Activated CD8-positive, alpha-beta memory T cell treated with anti-CD3 and anti-CD28 coated beads for 48 hours (primary cell): Measurements from ENCODE around the gene ERMARD.

Source experiments
- DNase-seq, 3 experiments: peaks; one replicate each; pipeline ENCODE4 v3.0.0-alpha.2; 2020; ENCODE audit warnings: low read depth in 2 of 3, low spot score in 2 of 3

Gene ERMARD

DNA sequence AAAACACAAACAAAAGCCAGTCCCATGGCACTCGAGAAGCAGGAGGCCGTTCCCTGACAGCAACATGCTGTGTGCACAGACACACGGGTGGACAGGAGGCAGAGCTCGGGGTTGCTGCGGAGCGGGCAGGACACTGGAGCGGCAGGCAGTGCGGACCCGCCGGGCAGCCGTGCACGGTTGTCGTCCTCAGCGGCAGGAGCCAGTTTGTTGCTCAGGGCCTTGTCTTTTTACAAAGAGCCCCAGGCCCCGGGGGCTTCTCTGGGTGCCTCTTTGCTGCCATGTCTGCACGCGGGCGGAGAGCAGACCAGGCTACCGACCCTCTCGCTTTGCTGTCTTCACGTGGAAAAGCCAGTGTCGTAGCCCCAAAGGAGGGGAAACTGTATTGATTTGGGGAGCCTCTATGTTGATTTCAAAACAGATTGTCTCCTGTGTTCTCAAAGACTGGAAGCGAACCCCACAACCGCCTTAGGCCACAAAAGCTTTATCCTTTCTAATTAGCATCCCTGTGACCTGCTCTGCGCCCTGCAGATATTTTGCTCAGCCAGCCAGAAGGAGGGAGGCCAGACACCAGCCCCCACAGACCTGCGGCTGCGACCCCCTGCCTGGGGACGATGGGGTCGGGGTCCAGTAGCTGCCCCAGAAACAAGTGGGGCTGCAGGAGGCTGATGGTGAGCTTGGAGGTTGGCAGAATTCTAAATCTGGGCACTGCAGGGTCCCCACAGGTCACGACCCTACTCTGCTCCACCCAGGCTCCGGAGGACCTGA lies 50.2 kb downstream of the ERMARD start:
- no peak for DNase-seq

DNA sequence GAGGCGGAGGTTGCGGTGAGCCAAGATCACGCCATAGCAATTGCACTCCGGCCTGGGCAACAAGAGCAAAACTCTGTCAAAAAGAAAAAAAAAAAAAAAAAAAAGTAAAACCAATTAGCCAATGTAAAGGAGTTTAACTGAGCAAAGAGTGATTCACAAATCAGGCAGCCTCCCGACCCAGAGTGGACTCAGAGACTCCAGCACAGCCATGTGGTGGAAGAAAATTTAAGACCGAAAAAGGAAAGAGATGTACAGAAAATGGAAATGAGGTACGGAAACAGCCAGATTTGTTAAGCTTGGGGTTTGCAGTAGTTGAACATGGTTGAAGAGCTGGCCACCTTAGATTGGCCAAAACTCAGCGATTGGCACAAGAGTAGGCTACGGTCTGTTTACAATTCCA lies 51.4 kb downstream of the ERMARD start:
- no peak for DNase-seq

DNA sequence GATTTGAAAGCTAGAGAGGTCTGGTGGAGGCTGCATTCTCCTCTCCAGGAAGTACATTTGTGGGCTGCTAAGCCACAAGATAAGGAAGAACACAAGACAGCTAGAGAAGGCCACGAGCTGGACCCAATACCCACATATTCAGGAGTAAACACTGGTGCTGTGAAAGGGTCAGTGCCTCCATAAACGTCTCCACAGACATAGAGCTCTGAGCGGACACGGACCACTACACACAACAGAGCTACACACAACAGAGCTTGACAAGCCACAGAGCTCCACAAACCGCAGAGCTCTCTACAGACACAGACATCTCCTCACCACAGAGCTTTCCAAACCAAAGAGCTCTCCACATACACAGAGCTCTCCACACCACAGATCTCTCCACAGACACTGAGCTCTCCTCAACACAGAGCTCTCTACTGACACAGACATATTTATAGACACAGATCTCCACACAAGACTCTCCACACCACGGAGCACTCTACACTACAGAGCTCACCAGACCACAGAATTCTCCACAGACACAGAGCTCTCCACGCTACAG lies 51.9 kb downstream of the ERMARD start:
- DNase-seq, result no peak

DNA sequence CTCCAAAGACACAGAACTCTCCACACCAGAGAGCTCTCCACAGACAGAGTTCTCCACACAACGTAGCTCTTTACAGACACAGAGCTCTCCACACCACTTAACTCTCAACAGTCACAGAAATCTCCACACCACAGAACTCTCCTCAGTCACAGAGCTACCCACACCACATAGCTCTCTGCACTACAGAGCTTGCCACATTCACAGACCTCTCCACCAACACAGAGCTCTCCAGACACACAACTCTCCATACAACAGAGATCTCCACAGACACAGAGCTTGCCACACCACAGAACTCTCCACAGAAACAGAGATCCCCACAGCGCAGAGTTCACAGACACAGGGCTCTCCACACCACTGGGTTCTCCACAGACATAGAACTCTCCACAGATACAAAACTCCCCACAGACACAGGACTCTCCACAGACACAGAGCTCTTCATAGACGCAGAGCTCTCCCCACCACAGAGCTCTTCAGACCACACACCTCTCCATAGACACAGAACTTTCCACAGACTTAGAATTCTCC lies 52.5 kb downstream of the ERMARD start:
- DNase-seq, result no peak

DNA sequence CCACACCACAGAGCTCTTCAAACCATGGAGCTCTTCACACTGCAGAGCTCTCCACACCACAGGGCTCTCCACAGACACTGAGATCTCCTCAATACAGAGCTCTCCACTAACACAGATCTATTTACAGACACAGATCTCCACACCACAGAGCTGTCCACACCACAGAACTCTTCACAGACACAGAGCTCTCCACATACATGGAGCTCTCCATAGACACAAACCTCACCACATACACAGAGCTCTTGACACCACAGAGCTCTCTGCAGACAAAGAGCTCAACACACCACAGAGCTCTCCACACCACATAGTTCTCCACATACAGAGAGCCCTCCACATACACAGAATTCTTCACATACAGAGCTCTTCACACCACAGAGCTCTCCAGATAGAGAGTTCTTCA lies 53.0 kb downstream of the ERMARD start:
- DNase-seq, result no peak

DNA sequence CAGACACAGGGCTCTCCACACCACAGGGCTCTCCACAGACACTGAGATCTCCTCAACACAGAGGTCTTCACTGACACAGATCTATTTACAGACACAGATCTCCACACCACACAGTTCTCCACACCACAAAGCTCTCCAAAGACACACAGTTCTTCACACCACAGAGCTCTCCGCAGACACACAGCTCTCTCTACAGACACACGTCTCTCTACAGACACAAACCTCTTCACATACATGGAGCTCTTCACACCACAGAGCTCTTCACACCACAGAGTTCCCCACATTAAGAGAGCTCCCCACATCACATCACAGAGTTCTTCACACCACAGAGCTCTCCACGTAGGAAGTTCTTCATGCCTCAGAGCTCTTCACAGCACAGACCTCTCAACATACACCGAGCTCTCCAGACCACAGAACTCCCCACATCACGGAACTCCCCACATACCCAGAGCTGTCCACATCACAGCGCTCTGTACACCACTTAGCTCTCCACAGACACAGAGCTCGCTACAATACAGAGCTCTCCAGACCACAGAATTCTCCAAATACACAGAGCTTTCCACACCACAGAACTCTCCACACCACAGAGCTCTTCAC lies 53.9 kb downstream of the ERMARD start:
- no peak for DNase-seq

DNA sequence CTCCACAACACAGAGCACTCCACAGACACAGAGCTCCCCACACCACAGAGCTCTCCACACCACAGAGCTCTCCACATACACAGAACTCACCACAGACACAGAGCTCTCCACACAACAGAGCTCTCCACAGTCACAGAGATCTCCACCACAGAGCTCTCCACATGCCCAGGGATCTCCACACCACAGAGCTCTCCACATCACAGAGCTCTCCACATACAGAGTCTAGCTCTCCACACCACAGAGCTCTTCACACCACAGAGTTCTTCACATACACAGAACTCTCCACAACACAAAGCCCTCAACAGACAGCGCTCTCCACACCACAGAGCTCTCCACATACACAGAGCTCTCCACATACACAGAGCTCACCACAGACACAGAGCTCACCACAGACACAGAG lies 55.3 kb downstream of the ERMARD start:
- DNase-seq, result no peak

DNA sequence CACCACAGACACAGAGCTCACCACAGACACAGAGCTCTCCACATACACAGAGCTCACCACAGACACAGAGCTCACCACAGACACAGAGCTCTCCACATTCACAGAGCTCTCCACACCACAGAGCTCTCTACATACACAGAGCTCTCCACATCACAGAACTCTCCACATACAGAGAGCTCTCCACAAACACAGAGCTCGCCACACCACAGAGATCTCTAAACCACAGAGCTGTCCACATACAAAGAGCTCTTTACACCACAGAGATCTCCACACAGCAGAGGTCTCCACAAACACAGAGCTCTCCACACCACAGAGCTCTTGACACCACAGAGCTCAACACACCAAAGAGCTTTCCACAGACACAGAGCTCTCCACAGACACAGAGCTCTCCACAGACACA lies 55.8 kb downstream of the ERMARD start:
- DNase-seq, result no peak

DNA sequence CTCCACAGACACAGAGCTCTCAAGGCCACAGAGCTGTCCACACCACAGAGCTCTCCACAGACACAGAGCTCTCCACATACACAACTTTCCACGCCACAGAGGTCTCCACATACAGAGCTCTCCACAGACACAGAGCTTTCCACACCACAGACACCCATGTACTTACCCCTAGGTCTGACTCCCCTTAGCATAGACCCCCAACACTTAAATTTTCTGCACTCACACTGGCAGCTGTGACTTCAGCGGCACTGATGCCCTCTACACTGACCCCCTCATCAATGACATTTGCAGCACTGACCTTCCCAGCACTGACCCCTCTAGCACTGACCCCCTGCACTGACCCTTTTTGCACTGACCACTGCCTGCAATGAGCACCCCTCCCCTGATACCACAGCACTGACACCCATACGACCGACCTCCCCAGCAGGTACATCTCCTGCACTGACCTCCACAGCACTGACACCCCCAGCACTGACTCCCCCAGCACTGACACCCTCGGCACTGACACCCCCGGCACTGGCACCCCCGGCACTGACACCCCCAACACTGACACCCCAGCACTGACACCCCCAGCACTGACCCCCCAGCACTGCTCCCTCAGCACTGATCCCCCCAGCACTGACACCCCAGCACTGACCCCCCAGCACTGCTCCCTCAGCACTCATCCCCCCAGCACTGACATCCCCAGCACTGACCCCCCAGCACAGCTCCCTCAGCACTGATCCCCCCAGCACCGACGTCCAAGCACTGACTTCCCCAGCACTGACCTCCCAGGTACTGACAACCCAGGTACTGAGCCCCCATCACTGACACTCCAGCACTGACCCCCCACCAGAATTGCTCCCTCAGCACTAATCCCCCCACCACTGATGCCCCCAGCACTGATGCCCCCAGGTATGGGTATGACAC lies 56.5 kb downstream of the ERMARD start:
- DNase-seq, result no peak

DNA sequence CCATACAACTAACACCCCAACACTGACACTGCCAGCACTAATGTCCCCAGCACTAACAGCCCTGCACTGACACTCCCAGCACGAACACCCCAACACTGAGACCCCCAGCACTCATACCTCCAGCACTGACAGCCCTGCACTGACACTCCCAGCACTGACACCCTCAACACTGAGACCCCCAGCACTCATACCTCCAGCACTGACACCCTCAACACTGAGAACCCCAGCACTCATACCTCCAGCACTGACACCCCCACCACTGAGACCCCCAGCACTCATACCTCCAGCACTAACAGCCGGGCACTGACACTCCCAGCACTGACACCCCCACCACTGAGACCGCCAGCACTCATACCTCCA lies 57.2 kb downstream of the ERMARD start:
- no peak for DNase-seq

DNA sequence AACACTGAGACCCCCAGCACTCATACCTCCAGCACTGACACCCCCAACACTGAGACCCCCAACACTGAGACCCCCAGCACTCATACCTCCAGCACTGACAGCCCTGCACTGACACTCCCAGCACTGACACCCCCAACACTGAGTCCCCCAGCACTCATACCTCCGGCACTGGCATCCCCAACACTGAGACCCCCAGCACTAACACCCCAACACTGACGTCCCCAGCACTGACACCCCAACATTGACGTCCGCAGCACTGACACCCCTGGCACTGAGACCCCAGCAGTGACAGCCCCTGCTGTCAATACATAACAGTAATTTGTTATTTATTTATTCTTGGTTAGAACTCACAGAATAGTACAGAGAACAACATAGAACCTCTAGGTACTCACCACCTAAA lies 58.0 kb downstream of the ERMARD start:
- no peak for DNase-seq

DNA sequence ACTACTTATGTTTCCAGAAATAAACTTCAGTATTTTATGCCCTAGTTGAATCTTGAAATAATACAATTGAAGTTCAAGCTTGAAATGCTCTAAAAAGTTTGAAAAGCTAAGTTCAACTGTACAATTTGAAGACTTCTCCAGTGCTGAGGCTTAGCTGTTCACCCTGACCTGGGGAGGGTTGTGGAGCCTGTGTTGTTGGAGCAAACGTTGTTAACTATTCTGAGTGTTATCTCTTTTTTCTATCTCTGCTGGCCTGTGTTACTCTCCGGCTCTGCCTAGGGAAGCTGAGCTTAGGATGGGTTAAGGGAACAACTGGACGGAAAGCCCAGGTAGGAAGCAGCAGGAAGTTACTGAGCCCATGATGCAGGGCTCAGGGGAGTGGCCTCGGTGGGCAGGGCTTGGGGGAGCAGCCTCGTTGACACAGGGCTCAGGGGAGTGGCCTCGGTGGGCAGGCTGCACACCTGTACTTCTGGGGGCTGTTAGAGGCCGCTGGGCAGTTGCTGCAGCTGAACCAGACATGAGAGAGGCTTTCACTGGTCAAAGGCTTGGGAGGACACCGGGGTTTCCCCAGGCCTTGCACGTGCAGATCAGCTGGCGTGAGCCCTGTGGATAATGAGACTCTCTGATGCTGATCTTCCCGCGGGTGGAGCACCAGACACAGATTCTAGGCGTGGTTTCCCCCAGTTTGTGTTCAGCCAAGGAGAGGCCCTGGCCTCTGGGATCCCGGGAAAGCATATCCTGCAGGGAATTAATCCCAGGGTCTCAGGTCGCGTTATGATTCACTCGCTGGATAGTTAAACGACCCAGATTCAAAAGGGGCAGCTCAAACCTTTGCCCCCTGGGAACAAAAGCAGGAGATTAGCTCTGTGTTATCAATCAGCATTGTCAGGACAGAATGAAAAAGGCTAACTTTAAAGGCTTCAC lies 58.9 kb downstream of the ERMARD start:
- DNase-seq, result no peak

DNA sequence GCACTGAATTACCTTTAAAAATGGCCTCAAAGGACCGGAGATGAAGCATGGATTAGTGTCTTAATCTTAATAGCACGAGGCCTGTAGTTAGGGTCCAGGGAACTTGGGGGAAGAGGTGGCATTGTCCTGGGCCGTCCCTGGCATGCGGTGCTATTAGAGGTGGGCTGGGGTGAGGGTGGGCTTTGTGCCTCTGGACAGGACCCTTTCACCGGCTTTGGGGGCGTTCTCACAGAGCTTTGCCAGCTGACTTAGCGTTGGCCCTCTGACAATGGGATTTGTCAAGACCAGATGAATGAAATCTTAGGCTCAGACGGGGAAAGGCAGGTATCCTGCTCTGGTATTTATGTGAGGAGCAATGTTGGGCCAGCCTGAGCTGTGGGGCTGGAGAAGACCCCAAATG lies 59.6 kb downstream of the ERMARD start:
- DNase-seq, result no peak

DNA sequence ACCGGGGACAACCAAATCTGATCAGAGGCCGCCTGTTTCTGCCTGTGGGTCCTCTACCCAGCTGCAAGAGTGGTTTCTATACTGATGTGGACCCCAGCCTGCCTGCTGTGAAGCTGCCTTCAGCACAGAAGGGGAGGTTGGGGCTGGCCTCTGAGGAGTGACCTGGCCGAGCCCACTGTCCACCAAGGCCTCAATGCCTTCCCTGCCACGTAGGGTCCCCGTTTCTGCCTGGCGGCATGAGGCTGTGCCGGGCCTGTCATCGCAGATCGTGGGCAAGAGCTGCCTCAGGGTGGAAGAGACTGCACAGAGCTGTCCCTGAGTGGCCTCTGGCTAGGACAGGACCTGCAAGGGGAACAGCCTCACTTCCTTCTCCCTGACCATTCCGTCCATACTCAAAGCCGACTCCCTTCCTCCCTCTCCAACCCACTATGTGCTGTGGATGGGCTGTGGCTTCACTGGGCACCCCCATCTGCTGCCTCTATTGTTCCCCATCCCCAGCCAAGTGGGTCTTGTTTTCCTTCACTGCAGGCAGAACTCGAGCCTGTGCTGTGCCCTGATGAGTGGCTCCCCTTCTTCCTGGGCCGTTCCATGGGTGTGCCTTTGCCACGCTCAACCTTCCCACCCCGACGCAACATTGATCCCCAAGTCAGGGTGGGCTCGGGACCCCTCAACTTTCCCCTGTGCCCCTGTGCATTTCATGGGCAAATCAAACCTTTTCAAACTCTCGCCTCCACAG lies 60.3 kb downstream of the ERMARD start:
- DNase-seq, result no peak

DNA sequence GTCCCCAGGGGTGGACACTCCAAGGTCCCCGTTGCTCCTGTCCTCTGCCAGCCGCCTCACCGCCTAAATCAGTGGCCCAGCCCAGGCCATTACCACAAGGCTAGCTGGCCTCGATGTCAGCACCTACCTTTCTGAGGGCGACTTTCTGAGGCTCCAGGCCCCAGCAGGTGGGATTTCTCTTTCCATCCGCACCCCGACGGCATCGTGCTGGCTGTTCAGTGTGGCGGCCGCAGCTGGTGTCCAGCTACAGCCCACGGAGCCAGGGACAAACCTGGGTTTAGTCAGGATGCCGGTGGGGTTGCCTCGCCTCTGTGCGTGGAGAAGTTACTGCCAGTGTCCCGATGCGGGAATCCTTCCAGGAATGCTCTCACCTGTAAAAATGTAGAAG lies 60.8 kb downstream of the ERMARD start:
- no peak for DNase-seq

DNA sequence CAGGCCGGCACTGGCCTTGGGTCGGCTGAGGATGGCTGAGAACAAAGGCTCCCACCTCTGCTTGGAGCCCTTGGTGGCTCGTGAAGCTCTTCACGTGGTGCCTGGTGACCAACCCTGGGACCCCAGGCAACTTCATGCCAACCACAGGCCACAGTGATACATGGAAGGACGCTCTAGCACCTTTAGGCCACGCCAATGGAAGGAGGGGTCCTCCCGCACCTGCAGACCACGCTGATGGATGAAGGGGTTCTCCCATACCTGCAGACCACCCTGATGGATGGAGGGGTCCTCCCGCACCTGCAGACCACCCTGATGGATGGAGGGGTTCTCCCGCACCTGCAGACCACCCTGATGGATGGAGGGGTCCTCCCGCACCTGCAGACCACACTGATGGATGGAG lies 62.5 kb downstream of the ERMARD start:
- no peak for DNase-seq

DNA sequence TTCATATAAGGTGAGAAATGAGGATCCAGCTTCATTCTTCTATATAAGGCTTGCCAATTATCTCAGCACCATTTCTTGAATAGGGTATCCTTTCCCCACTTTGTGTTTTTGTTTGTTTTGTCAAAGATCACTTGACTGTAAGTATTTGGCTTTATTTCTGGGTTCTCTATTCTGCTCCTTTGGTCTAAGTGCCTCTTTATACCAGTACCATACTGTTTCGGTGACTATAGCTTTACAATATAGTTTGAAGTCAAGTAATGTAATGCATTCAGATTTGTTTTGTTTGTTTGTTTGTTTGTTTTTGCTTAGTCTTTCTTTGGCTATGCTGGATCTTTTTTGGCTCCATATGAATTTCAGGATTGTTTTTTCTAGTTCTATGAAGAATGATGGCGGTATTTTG lies 64.6 kb downstream of the ERMARD start:
- no peak for DNase-seq

DNA sequence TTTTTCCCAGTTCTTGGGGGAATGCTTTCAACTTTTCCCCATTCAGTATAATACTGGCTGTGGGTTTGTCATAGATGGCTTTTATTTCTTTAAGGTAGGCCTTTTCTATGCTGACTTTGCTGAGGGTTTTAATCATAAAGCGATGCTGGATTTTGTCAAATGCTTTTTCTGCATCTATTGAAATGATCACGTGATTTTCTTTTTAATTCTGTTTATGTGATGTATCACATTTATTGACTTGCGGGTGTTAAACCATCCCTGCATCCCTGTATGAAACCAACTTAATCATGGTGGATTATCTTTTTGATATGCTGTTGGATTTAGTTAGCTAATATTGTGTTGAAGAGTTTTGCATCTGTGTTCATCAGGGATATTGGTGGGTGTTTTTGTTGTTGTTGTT lies 65.6 kb downstream of the ERMARD start:
- DNase-seq, result no peak

DNA sequence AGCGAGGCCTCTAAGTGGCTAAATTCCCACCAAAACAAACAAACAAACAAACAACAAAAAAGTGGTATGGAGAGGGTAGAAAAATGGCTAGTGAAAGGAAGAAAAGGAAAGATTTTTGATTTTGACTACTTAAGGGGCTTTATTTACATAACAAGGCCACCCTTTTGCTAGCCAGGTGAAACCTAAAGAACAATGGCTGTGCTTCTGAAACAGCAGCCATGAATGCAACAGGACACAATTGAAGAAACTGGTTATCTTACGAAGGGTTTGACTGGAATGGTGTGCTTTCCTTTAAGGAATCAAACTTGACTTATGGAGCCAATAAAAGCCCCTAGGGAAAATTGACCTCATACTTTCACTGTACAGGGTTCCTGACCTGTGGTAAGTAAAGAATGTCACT lies 68.9 kb downstream of the ERMARD start:
- DNase-seq, result no peak

DNA sequence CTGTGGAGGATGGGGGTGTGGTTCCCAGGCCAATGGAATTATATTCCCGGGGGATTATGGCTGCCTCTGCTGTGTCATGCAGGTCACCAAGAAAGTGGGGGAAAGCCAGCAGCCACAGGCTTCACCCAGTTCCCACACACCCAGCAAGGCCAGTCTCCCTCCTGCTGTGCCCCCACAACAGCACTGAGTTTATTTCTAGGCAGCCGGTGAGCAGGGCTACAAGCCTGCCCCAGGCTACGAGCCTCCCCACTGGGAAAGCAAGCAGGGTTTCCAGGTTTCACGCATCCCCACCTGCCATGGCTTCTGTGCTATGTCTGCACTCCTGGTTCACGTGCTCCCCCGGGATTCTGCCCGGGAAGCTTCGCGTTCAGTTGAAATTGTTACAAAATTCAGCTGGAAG lies 72.6 kb downstream of the ERMARD start:
- DNase-seq, result no peak
